PFSK-1 (cell line): ENCODE measurements around the gene RNF224.

ENCODE experiments used
- FOXP2 ChIP-seq: optimal IDR thresholded peaks from 2 replicates; pipeline ENCODE3; 2011; ENCODE audit warnings: borderline replicate concordance, control low read depth, inconsistent platforms; ENCODE audit not compliant: insufficient read depth; ENCODE audit errors: extremely low read length, extremely low read depth
- POLR2AphosphoS5 ChIP-seq: IDR thresholded peaks from 2 replicates; pipeline ENCODE4 v1.6.1; 2012; ENCODE audit warnings: low read depth, mild to moderate bottlenecking, control low read depth, low read length, moderate library complexity
- REST ChIP-seq, 2 experiments: IDR thresholded peaks; 2 replicates each; pipeline versions ENCODE4 v1.6.1 to v1.8.0; 2011 to 2012; ENCODE audit warnings: low read depth in 2 of 2, low read length in 2 of 2, control low read depth in 1 of 2, inconsistent platforms in 1 of 2, mild to moderate bottlenecking in 1 of 2, moderate library complexity in 1 of 2; ENCODE audit not compliant: insufficient read depth in 1 of 2
- SIN3A ChIP-seq: IDR thresholded peaks from 2 replicates; pipeline ENCODE4 v1.6.1; 2012; ENCODE audit warnings: mild to moderate bottlenecking, low read length, moderate library complexity, borderline replicate concordance; ENCODE audit not compliant: insufficient read depth
- TAF1 ChIP-seq: IDR thresholded peaks from 2 replicates; pipeline ENCODE4 v1.6.1; 2012; ENCODE audit warnings: low read length, control low read depth, borderline replicate concordance; ENCODE audit not compliant: insufficient read depth

- TF ChIP-seq TAF1 = no peak
- TF ChIP-seq POLR2AphosphoS5 = no peak
- no peak for TF ChIP-seq SIN3A
- TF ChIP-seq REST (IDR thresholded peaks at IDR 0.05; ENCODE audit: insufficient read depth in 1 of 2, low read depth in 2 of 2, low read length in 2 of 2) = no peak
- no peak for TF ChIP-seq FOXP2
Observed at GRCh38 chr9:137247135-137247915, 20.0 kb downstream of the RNF224 start.
